Muscle layer of colon (tissue), 2 donors: ENCODE results near the gene EEF2K.
A peak's percentile ranks its signal among the peaks of the same experiment; 100 is the strongest.

Experiments
- H3K27ac ChIP-seq: one replicate; pipeline ENCODE4 v1.7.0; 2013; ENCODE audit warnings: low read depth, mild to moderate bottlenecking, low read length, moderate library complexity
- H3K27me3 ChIP-seq, 2 donors: one replicate each; pipeline ENCODE4 v1.7.0; 2013; ENCODE audit warnings: low read length in 2 of 2, mild to moderate bottlenecking in 2 of 2; ENCODE audit not compliant: insufficient read depth in 2 of 2, control insufficient read depth in 1 of 2
- H3K36me3 ChIP-seq: one replicate; pipeline ENCODE4 v1.7.0; 2013; ENCODE audit warnings: mild to moderate bottlenecking, low read length; ENCODE audit not compliant: insufficient read depth
- H3K4me1 ChIP-seq: one replicate; pipeline ENCODE4 v1.7.0; 2013; ENCODE audit warnings: mild to moderate bottlenecking, low read length; ENCODE audit not compliant: insufficient read depth
- H3K4me3 ChIP-seq, 2 donors: one replicate each; pipeline ENCODE4 v1.7.0; 2013; ENCODE audit warnings: low read length in 2 of 2, low read depth in 1 of 2, mild to moderate bottlenecking in 1 of 2, moderate library complexity in 1 of 2
- H3K9ac ChIP-seq: one replicate; pipeline ENCODE4 v1.7.0; 2013; ENCODE audit warnings: low read length
- H3K9me3 ChIP-seq: one replicate; pipeline ENCODE4 v1.7.0; 2013; ENCODE audit warnings: mild to moderate bottlenecking, low read length
- donor health status: abdominal sarcoma.
- donor health status: Adenocarcinoma of cecum.

EEF2K gene

DNA sequence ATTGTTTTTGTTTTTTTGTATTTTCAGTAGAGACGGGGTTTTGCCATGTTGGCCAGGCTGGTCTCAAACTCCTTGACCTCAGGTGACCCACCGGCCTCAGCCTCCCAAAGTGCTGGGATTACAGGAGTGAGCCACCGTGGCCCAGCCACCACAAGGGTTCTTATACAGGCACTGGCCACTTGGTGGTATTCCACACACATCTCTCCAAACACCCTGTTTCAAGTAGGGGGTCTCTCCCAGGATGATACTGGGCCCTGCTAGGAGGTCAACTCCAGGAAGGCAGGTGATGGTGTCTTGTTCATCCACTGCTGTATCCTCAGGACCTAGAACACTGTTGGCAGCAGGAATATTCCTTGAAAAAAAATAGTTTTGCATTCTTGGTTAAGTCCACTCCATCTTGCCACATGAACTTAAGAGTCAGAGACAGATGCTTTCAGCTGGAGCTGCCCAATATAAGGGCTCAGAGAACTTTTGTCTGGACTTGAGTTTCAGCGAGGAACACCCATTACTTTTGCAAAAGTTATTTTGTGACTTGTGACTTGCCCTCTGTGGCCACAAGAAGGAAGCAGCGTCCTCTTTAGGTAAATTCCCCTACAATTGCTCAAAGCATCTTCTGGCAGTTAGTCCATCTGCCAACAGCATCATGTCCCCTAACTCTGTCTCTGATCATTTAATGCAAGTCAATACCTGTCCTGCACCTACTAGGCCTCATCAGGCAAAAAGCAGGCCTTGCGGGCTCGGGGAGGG lies 7.4 kb upstream of the EEF2K start:
- Histone ChIP-seq H3K36me3 (no peaks in the 10 kb centered on the region), H3K4me3 (no peak overlapping the region), H3K4me1 (peaks cover 18% of the 10 kb centered on the region), H3K9ac (no peak overlapping the region), H3K27ac (no peak overlapping the region), H3K27me3 (no peaks in the 10 kb centered on the region), H3K9me3 (no peaks in the 10 kb centered on the region)

DNA sequence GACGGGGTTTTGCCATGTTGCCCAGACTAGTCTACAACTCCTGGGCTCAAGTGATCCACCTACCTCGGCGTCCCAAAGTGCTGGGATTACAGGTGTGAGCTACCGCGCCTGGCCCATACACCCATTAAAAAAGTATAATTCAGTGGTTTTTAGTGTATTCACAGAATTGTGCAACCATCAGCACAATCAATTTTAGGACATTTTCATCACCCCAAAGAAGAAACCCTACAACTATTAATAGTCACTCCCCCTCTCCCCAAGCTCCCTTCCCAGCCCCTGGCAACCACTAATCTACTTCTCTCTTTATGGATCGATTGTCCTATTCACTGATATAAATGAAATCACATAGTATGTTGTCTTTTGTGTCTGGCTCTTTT lies 3.8 kb upstream of the EEF2K start:
- Histone ChIP-seq H3K36me3 (no peaks in the 10 kb centered on the region), H3K27ac (no peak overlapping the region), H3K9ac (no peak overlapping the region), H3K27me3 (no peaks in the 10 kb centered on the region), H3K9me3 (no peaks in the 10 kb centered on the region), H3K4me3 (no peak overlapping the region), H3K4me1 (peaks cover 14% of the 10 kb centered on the region)

DNA sequence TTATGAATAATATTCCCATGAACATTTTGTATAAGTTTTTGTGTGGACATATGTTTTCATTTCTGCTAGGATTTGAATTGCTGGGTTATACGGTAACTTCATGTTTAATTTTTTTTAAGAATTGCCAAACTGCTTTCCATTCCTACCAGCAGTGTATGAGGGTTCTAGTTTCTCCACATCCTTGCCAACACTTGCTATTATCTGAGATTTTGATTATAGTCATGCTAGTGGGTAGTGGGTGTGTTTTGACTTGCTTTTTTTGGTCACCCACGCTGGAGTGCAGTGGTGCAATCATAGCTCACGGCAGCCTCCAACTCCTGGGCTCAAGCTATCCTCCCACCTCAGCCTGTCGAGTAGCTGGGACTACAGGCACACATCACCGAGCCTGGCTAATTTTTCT lies 3.0 kb upstream of the EEF2K start:
- Histone ChIP-seq H3K4me3 (no peak overlapping the region), H3K9me3 (no peaks in the 10 kb centered on the region), H3K27ac (no peak overlapping the region), H3K9ac (no peak overlapping the region), H3K36me3 (no peaks in the 10 kb centered on the region), H3K4me1 (peaks cover 22% of the 10 kb centered on the region), H3K27me3 (no peaks in the 10 kb centered on the region)

DNA sequence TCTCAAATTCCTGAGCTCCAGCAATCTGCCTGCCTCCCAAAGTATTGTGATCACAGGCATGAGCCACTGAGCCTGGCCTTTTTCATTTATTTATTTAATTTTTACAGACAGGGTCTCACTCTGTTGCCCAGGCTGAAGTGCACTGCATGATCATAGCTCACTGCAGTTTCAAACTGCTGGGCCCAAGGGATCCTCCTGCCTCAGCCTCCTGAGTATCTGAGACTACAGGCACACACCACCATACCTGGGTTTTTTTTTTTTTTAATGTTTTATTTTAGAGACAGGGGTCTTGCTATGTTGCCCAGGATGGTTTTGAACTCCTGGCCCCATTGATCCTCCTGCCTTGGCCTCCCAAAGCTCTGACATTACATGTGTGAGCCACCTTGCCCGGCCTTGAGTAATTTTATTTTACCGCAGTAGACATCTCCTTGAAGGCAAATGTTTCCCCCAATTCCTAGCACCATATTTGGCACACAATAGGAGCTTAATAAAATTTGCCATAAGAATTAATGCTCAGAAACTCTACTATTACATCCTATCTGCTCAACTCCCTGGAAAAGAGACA lies 1.9 kb upstream of the EEF2K start:
- H3K4me3 ChIP-seq: no peak overlapping the region
- no peaks in the 10 kb centered on the region for H3K9me3 ChIP-seq
- H3K27me3 ChIP-seq: no peaks in the 10 kb centered on the region
- H3K4me1 ChIP-seq: peaks cover 26% of the 10 kb centered on the region
- H3K27ac ChIP-seq: no peak overlapping the region
- H3K9ac ChIP-seq: no peak overlapping the region
- H3K36me3 ChIP-seq: no peaks in the 10 kb centered on the region

DNA sequence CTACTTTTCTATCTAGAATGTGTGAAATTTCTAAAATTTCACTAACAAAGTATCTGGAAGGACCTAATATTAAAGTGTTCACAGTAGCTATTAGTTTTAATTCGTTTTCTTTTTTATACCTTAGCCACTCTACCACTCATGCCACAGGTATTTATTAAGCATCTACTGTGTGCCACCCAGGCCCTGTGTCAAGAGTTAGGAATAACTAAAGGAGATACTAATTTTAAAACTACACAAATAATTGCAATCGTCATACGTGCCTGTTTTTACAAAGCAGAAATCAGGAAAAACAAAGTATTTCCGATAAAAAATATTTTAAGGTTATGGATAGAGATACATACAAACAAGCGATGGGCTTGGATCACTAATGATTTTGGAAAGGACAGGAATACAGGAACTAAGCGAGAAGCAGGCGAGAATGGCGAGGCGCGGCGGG lies 483 bp upstream of the EEF2K start:
- Histone ChIP-seq H3K27ac (peak overlapping the region; percentile 95), H3K9ac (peak overlapping the region; percentile 54), H3K4me3 (peak overlapping the region; percentile 36 to 84), H3K27me3 (no peaks in the 10 kb centered on the region), H3K4me1 (peaks cover 33% of the 10 kb centered on the region), H3K36me3 (no peaks in the 10 kb centered on the region), H3K9me3 (no peaks in the 10 kb centered on the region)

GRCh38 chr16:22206842-22207714 lies 1.0 kb downstream of the EEF2K start:
- Histone ChIP-seq H3K4me1 (peaks cover 47% of the 10 kb centered on the region), H3K27ac (peak overlapping the region; percentile 95), H3K9ac (peak overlapping the region; percentile 65), H3K4me3 (peak overlapping the region; percentile 78 to 84), H3K36me3 (no peaks in the 10 kb centered on the region), H3K9me3 (no peaks in the 10 kb centered on the region), H3K27me3 (no peaks in the 10 kb centered on the region)

GRCh38 chr16:22207715-22208360 lies 1.8 kb downstream of the EEF2K start:
- peak overlapping the region; percentile 65 for H3K9ac ChIP-seq

DNA sequence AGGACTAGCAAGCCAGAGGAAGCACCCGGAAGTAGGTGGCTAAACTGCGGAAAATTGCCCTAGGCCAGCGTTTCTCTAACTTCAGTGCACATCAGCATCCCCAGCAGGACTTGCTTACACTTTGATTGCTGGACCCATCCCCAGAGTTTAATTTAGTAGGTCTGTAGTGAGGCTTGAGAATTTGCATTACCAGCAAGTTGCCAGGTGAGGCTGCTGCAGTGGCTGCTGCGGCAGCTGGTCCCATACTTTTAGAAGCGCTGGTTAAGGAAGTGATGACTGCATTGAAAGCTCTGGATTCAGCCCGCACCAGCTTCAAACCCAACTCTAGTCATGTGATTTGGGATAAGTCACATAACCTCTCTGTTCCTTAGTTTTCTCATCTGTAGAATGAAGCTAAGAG lies 4.2 kb downstream of the EEF2K start:
- peak overlapping the region; percentile 69 for H3K27ac ChIP-seq
- peaks cover 4% of the 10 kb centered on the region for H3K36me3 ChIP-seq
- H3K4me3 ChIP-seq: peak overlapping the region in 1 of 2 donors; percentile 1
- no peak overlapping the region for H3K9ac ChIP-seq
- no peaks in the 10 kb centered on the region for H3K27me3 ChIP-seq
- H3K9me3 ChIP-seq: no peaks in the 10 kb centered on the region
- peaks cover 68% of the 10 kb centered on the region for H3K4me1 ChIP-seq

More at GRCh38 chr16:22207715-22208360, 1.8 kb downstream of the EEF2K start:
- peak overlapping the region; percentile 78 to 84 for H3K4me3 ChIP-seq
- H3K9me3 ChIP-seq: no peaks in the 10 kb centered on the region
- peak overlapping the region; percentile 95 for H3K27ac ChIP-seq
- H3K4me1 ChIP-seq: peaks cover 55% of the 10 kb centered on the region
- H3K36me3 ChIP-seq: no peaks in the 10 kb centered on the region
- H3K27me3 ChIP-seq: no peaks in the 10 kb centered on the region

- H3K36me3 ChIP-seq: peaks cover 4% of the 10 kb centered on the region
- no peaks in the 10 kb centered on the region for H3K9me3 ChIP-seq
- peak overlapping the region; percentile 69 for H3K27ac ChIP-seq
- H3K4me3 ChIP-seq: no peak overlapping the region
- H3K27me3 ChIP-seq: no peaks in the 10 kb centered on the region
- no peak overlapping the region for H3K9ac ChIP-seq
- H3K4me1 ChIP-seq: peaks cover 68% of the 10 kb centered on the region
These were observed 4.8 kb downstream of the EEF2K start for GRCh38 chr16:22210854-22211253.

DNA sequence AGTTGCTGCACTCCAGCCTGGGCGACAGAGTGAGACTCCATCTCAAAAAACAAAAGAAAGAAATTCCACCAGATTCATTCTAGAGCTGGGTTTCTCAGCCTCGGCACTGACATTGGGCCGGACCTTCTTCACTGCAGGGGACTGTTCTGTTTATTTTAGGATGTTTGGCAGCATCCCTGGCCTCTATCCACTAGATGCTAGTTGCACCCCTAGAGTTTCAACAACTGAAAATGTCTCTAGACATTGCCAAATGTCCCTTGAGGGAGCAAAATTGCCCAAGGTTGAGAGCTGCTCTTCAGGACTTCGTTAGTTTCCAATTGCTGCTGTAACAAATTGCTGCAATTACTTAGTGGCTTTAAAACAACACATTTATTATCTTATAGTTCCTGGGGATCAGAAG lies 7.2 kb downstream of the EEF2K start:
- Histone ChIP-seq H3K4me1 (peaks cover 73% of the 10 kb centered on the region), H3K4me3 (no peak overlapping the region), H3K27me3 (no peaks in the 10 kb centered on the region), H3K9ac (peak overlapping the region; percentile 34), H3K27ac (peak overlapping the region; percentile 37), H3K36me3 (peaks cover 4% of the 10 kb centered on the region), H3K9me3 (no peaks in the 10 kb centered on the region)

DNA sequence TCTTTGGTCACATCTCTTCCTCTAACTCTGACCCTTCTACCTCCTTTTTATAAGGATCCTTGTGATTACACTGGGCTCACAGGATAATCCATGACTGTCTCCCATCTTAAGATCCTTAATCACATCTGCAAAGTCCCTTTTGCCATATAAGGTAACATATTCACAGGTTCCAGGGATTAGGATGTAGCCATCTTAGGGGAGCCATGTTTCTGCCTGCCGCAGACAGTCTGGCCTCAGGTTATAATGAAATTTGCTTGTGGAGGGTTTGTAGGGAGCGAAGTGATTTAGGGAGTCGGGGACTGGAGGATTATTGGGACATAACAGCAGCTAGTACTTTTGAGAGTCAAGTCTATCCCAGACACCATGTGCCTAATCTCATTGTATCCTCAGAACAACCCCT lies 7.7 kb downstream of the EEF2K start:
- peak overlapping the region; percentile 43 for H3K27ac ChIP-seq
- no peaks in the 10 kb centered on the region for H3K27me3 ChIP-seq
- H3K4me1 ChIP-seq: peaks cover 72% of the 10 kb centered on the region
- H3K4me3 ChIP-seq: no peak overlapping the region
- H3K9me3 ChIP-seq: no peaks in the 10 kb centered on the region
- H3K9ac ChIP-seq: no peak overlapping the region
- peaks cover 4% of the 10 kb centered on the region for H3K36me3 ChIP-seq
